ENCODE data around the gene ABCA4. TPM values are rescaled to one million over a fixed set of nuclear protein-coding genes. Genes with fewer than 3 reads are reported as not detected.
"Not testable (repeated sequence)": the region's sequence is repeated elsewhere in the genome, so short reads cannot be mapped to it uniquely, and the experiment has no call there.

The ABCA4 gene
- total RNA-seq, 4 donors from 2014 or later: not detected

DNA sequence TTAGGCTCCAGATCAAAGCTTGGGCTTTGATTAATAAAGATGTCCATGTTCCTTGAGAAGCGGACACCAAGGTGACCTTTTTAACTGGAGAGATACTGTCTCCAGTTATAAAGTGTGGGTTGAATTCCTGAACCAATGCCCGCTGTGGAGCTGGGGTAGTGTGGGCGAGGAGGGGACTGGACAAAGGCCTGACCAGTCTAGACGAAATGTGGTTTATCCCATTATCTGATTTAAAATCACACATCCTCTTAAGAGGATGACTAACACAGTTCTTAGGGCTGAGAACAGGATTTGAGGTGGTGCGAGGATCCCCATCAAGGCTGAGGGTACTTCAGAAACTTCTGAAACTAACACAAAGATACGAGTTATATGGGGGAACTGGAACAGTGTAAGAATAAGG, 127.2 kb downstream of the ABCA4 start:
- H3K36me3 ChIP-seq: no peaks in the 10 kb centered on the region
- intact Hi-C loops (cut with DNase I; ENCODE audit: low total_unique reads): no loop called here
- no peak for TF ChIP-seq POLR2A (IDR thresholded peaks at IDR 0.05)
- TF ChIP-seq, protein P1, sequence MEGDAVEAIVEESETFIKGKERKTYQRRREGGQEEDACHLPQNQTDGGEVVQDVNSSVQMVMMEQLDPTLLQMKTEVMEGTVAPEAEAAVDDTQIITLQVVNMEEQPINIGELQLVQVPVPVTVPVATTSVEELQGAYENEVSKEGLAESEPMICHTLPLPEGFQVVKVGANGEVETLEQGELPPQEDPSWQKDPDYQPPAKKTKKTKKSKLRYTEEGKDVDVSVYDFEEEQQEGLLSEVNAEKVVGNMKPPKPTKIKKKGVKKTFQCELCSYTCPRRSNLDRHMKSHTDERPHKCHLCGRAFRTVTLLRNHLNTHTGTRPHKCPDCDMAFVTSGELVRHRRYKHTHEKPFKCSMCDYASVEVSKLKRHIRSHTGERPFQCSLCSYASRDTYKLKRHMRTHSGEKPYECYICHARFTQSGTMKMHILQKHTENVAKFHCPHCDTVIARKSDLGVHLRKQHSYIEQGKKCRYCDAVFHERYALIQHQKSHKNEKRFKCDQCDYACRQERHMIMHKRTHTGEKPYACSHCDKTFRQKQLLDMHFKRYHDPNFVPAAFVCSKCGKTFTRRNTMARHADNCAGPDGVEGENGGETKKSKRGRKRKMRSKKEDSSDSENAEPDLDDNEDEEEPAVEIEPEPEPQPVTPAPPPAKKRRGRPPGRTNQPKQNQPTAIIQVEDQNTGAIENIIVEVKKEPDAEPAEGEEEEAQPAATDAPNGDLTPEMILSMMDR (IDR thresholded peaks at IDR 0.05 in 4 of 5, conservative IDR thresholded peaks at IDR 0.05 in 1 of 5): no peak
- in situ Hi-C loops (cut with MboI; ENCODE audit: low sequenced_read_pairs in 4 of 4): no loop called here
- DNase-seq (no peak), ATAC-seq (no peak)
- H3K9me3 ChIP-seq: no peaks in the 10 kb centered on the region
- H3K4me1 ChIP-seq: no peaks in the 10 kb centered on the region
- H3K4me3 ChIP-seq: no peak overlapping the region
- H3K27me3 ChIP-seq: no peaks in the 10 kb centered on the region
- H3K27ac ChIP-seq: no peak overlapping the region

DNA sequence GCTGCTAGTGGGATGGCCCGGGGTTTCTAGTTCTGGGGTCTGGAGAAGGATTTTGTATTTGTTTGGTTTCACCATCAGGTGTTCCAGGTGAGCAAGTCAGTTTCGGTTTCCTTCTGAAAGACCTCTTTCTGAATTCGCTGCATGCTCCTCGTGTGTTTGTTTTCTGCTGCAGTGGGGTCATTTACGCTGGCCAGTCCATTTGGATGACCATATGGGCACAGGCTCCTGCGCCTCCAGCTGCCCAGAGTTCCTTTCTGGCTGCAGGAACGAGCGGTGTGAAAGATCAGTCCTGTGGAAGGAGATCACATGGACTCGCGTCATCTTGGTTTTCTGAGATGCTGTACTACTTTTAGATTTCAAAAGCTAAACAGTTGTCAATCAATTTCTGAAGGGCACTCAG, 128.0 kb downstream of the ABCA4 start:
- ATAC-seq: no peak
- TF ChIP-seq, protein P1 (IDR thresholded peaks at IDR 0.05 in 4 of 5, conservative IDR thresholded peaks at IDR 0.05 in 1 of 5): no peak
- TF ChIP-seq POLR2A (IDR thresholded peaks at IDR 0.05): no peak
- no peak for DNase-seq
- Histone ChIP-seq H3K27me3 (no peaks in the 10 kb centered on the region), H3K9me3 (no peaks in the 10 kb centered on the region), H3K27ac (no peak overlapping the region), H3K4me1 (no peaks in the 10 kb centered on the region), H3K4me3 (no peak overlapping the region), H3K36me3 (no peaks in the 10 kb centered on the region)
- intact Hi-C loops (cut with DNase I; ENCODE audit: low total_unique reads): no loop called here
- in situ Hi-C loops (cut with MboI; ENCODE audit: low sequenced_read_pairs in 4 of 4): no loop called here

- Histone ChIP-seq H3K36me3 (no peaks in the 10 kb centered on the region), H3K27ac (no peak overlapping the region), H3K4me1 (no peaks in the 10 kb centered on the region), H3K4me3 (no peak overlapping the region), H3K9me3 (no peaks in the 10 kb centered on the region), H3K27me3 (no peaks in the 10 kb centered on the region)
- intact Hi-C loops (cut with DNase I; ENCODE audit: low total_unique reads): no loop called here
- DNase-seq (no peak), ATAC-seq (no peak)
- TF ChIP-seq, protein P1 (IDR thresholded peaks at IDR 0.05 in 4 of 5, conservative IDR thresholded peaks at IDR 0.05 in 1 of 5): no peak
- TF ChIP-seq POLR2A (IDR thresholded peaks at IDR 0.05): no peak
- in situ Hi-C loops (cut with MboI; ENCODE audit: low sequenced_read_pairs in 4 of 4): no loop called here
These were observed 128.8 kb downstream of the ABCA4 start for GRCh38 chr1:93992190-93992589.

DNA sequence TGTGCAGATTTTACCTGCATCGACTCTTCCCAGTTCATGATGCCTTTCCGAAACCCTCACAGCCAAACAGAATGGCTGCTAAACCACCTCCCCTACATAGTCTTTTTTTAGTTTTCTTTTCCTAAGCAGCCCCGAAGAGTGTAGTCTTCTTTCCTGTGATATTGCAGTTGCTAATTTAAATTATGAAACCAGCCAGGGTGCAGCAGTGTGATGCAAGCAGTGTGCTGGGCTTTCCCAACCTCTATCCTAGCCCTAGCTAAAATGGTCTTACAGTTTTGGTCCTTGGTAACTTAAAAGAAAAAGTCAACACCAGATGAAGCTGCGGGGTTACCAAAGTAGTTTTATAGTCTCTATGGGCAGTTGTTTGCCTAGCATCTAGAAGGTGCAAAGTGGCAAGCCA, 129.7 kb downstream of the ABCA4 start:
- in situ Hi-C loops (cut with MboI; ENCODE audit: low sequenced_read_pairs in 4 of 4) (no loop called here), intact Hi-C loops (cut with DNase I; ENCODE audit: low total_unique reads) (no loop called here)
- Histone ChIP-seq H3K9me3 (no peaks in the 10 kb centered on the region), H3K36me3 (no peaks in the 10 kb centered on the region), H3K4me3 (no peak overlapping the region), H3K27me3 (no peaks in the 10 kb centered on the region), H3K4me1 (no peaks in the 10 kb centered on the region), H3K27ac (no peak overlapping the region)
- no peak for TF ChIP-seq POLR2A (IDR thresholded peaks at IDR 0.05)
- TF ChIP-seq, protein P1 (IDR thresholded peaks at IDR 0.05 in 4 of 5, conservative IDR thresholded peaks at IDR 0.05 in 1 of 5): no peak
- ATAC-seq (no peak), DNase-seq (no peak)

GRCh38 chr1:93990477-93990876, 130.5 kb downstream of the ABCA4 start:
- ATAC-seq; in situ Hi-C loops (cut with MboI; ENCODE audit: low sequenced_read_pairs in 4 of 4); H3K27ac ChIP-seq; H3K36me3 ChIP-seq; DNase-seq; H3K9me3 ChIP-seq; H3K27me3 ChIP-seq; H3K4me1 ChIP-seq; H3K4me3 ChIP-seq; intact Hi-C loops (cut with DNase I; ENCODE audit: low total_unique reads): not testable (repeated sequence)
